Heart left ventricle (tissue), 16 donors: ENCODE results near the gene CALB2. TPM values are rescaled to one million over a fixed set of nuclear protein-coding genes. Genes with fewer than 3 reads are reported as not detected.

Source experiments
- ATAC-seq, 4 donors: fragments of 200-7000 bp; cut with Tn5 transposase; one replicate each; pipeline ENCODE4 v1.9.1; 2020 to 2022; ENCODE audit warnings: moderate library complexity in 4 of 4, mild to moderate bottlenecking in 3 of 4, moderate number of reproducible peaks in 1 of 4
- DNase-seq, 5 donors: peaks; one replicate each; pipeline ENCODE4 v3.0.0-alpha.2; 2020
- H3K27ac ChIP-seq, 12 donors: fragments of 200-600 bp; sonication (generic) in 4 of 12; one replicate each; pipeline versions ENCODE4 v1.5.0 to v1.8.0; 2016 to 2022; ENCODE audit warnings: mild to moderate bottlenecking in 2 of 12
- H3K27me3 ChIP-seq, 9 donors: fragments of 200-600 bp; sonication (generic) in 2 of 9; one replicate each; pipeline versions ENCODE4 v1.5.1 to v1.8.0; 2016 to 2022; ENCODE audit warnings: mild to moderate bottlenecking in 3 of 9
- H3K36me3 ChIP-seq, 9 donors: fragments of 200-600 bp; sonication (generic) in 2 of 9; one replicate each; pipeline versions ENCODE4 v1.5.0 to v1.8.0; 2018 to 2022; ENCODE audit warnings: mild to moderate bottlenecking in 2 of 9
- H3K4me1 ChIP-seq, 12 donors: fragments of 200-600 bp; sonication (generic) in 4 of 12; one replicate each; pipeline versions ENCODE4 v1.5.0 to v1.8.0; 2016 to 2022; ENCODE audit warnings: mild to moderate bottlenecking in 3 of 12
- H3K4me3 ChIP-seq, 12 donors: fragments of 200-600 bp; sonication (generic) in 4 of 12; one replicate each; pipeline versions ENCODE4 v1.5.0 to v1.8.0; 2017 to 2022; ENCODE audit warnings: mild to moderate bottlenecking in 9 of 12, moderate library complexity in 4 of 12
- H3K9me3 ChIP-seq, 12 donors: fragments of 200-600 bp; sonication (generic) in 4 of 12; one replicate each; pipeline versions ENCODE4 v1.5.0 to v1.8.0; 2016 to 2022; ENCODE audit warnings: mild to moderate bottlenecking in 1 of 12
- CTCF ChIP-seq, 12 donors: fragments of 200-600 bp; sonication (generic) in 4 of 12; IDR thresholded peaks; one replicate each; pipeline versions ENCODE4 v1.5.0 to v1.8.0; 2018 to 2022; ENCODE audit warnings: antibody characterized with exemption in 12 of 12, mild to moderate bottlenecking in 5 of 12
- POLR2A ChIP-seq, 2 donors: fragments of 450-650 bp; IDR thresholded peaks; one replicate each; pipeline ENCODE4 v1.6.1; 2017; ENCODE audit warnings: antibody characterized with exemption in 2 of 2, mild to moderate bottlenecking in 2 of 2, moderate library complexity in 2 of 2
- WGBS, 4 donors: extraction: QIAGEN DNeasy Blood & Tissue Kit in 2 of 4; methylation state at CpG; one replicate each; pipeline versions ENCODE4 v1.1.5 to v1.1.7; 2013 to 2018; 5-methylcytosine and 5-hydroxymethylcytosine counted together
- intact Hi-C, 10 donors: fragments of 100-400 bp; cut with DNase I; formaldehyde crosslinking; loops; one replicate each; pipeline versions ENCODE4 v1.11.1 to v1.14.2; 2022
- polyA plus RNA-seq, 2 donors: library from polyadenylated mRNA; stranded (reverse); fragments of 200-250 nt; gene quantifications; one replicate each; pipeline ENCODE4 v1.2.3, GENCODE V29; 2013
- total RNA-seq, 9 donors: library from RNA; depleted of rRNA in 2 of 9; stranded (reverse); fragments of >200 nt in 2 of 9; fragmentation: NEBNext Ultra II Directional in 3 of 9; extraction: Animal tissue kit (Norgen Biotek cat#: 25700) in 3 of 9; gene quantifications; one replicate each; pipeline versions ENCODE4 v1.1.0 to v1.2.4, GENCODE V29; 2016 to 2023
- donor health status: ischemic (EF 13 %, LVEDD 7.1; RV severe dilation, severe dysfunction).
- donor health status: healthy with polysubstance abuse.
- donor health status: DM: no; HTN: yes; CAD: no.
- donor health status: DM: no; HTN: no; CAD: no.
- donor health status: ischemic (EF 25% LVEDD 6.9; RV normal size, moderate dysfunction).
- donor health status: ischemic (EF 25% LVEDD 5.7; RV mildly dilated, moderate dysfunction).
- donor health status: healthy.
- donor health status: DM: yes; HTN: yes; CAD: no.
- donor health status: ischemic (EF 35%, LVEDD 5.7; RV mildly dilated, moderate dysfunction).
- donor health status: nonischemic (EF 11% LVEDD 7.7; RV severe dilation, severe dysfunction).
- donor health status: DM: yes; HTN: yes; CAD: no.
- donor health status: PGD.
- donor health status: ischemic (EF 29% LVEDD 5.4; RV normal size, mild dysfunction).
- donor health status: nonischemic (EF 23%, LVEDD 6.1; RV moderate dilation, normal function).

The CALB2 gene
- total and polyA plus RNA-seq, 11 donors: 0.35 to 76.2 (median 0.86) TPM; not detected in 2

- H3K36me3 ChIP-seq: no peaks in the 10 kb centered on the region
- intact Hi-C loops: no loop called here
- TF ChIP-seq POLR2A (IDR thresholded peaks at IDR 0.05): no peak
- no peak for TF ChIP-seq CTCF (IDR thresholded peaks at IDR 0.05)
- H3K4me1 ChIP-seq: no peaks in the 10 kb centered on the region
- H3K9me3 ChIP-seq: no peaks in the 10 kb centered on the region
- H3K27me3 ChIP-seq: peaks cover 0 to 36% (median 0%) of the 10 kb centered on the region in 9 donors
- no peak overlapping the region for H3K27ac ChIP-seq
- no peak for ATAC-seq
- WGBS, 4 donors: 80 to 88% (median 86%) methylated on average over 5 of the region's 5 CpGs
- no peak overlapping the region for H3K4me3 ChIP-seq
- no peak for DNase-seq
These were observed 16.6 kb upstream of the CALB2 start for GRCh38 chr16:71341881-71342280.

GRCh38 chr16:71343078-71343477 lies 15.4 kb upstream of the CALB2 start:
- Histone ChIP-seq H3K4me3 (no peak overlapping the region), H3K4me1 (no peaks in the 10 kb centered on the region), H3K36me3 (no peaks in the 10 kb centered on the region), H3K9me3 (no peaks in the 10 kb centered on the region), H3K27ac (no peak overlapping the region), H3K27me3 (peaks cover 0 to 41% (median 0%) of the 10 kb centered on the region in 9 donors)
- no peak for ATAC-seq
- 75 to 81% (median 80%) methylated on average over 8 of the region's 8 CpGs for WGBS, 4 donors
- intact Hi-C loops: no loop called here
- no peak for DNase-seq
- TF ChIP-seq CTCF (IDR thresholded peaks at IDR 0.05) (no peak), POLR2A (IDR thresholded peaks at IDR 0.05) (no peak)

- H3K27me3 ChIP-seq: peaks cover 0 to 40% (median 0%) of the 10 kb centered on the region in 9 donors
- WGBS, 4 donors: 58 to 65% (median 63%) methylated on average over 13 of the region's 13 CpGs
These were observed 14.1 kb upstream of the CALB2 start for GRCh38 chr16:71344315-71344905.

GRCh38 chr16:71345031-71345430 lies 13.5 kb upstream of the CALB2 start:
- no peak overlapping the region for H3K4me3 ChIP-seq
- H3K9me3 ChIP-seq: no peaks in the 10 kb centered on the region
- H3K27ac ChIP-seq: no peak overlapping the region
- TF ChIP-seq POLR2A (IDR thresholded peaks at IDR 0.05) (no peak), CTCF (IDR thresholded peaks at IDR 0.05) (no peak)
- no peak for DNase-seq
- H3K36me3 ChIP-seq: no peaks in the 10 kb centered on the region
- no peak for ATAC-seq
- H3K4me1 ChIP-seq: no peaks in the 10 kb centered on the region
- intact Hi-C loops: no loop called here
- peaks cover 0 to 37% (median 0%) of the 10 kb centered on the region in 9 donors for H3K27me3 ChIP-seq
- WGBS, 4 donors: 54 to 61% (median 57%) methylated on average over 10 of the region's 10 CpGs

More at GRCh38 chr16:71344315-71344905, 14.1 kb upstream of the CALB2 start:
- no peak for ATAC-seq
- Histone ChIP-seq H3K4me3 (no peak overlapping the region), H3K27ac (no peak overlapping the region), H3K36me3 (no peaks in the 10 kb centered on the region), H3K4me1 (no peaks in the 10 kb centered on the region), H3K9me3 (no peaks in the 10 kb centered on the region)
- intact Hi-C loops: no loop called here
- DNase-seq: no peak
- no peak for TF ChIP-seq CTCF (IDR thresholded peaks at IDR 0.05)
